ENCODE measurements around the gene FXYD4.
A peak's percentile ranks its signal among the peaks of the same experiment; 100 is the strongest.
"Not testable (repeated sequence)": the region's sequence is repeated elsewhere in the genome, so short reads cannot be mapped to it uniquely, and the experiment has no call there.

FXYD4 gene

GRCh38 chr10:43371418-43371817, at the start of gene FXYD4:
Gene FXYD4, plus strand, starts transcription at chr10:43371636. Its CDS starts 2,111 bp downstream, at chr10:43373747.
- no peak for DNase-seq

GRCh38 chr10:43322331-43322730, 49.1 kb upstream of the FXYD4 start:
- peak in 4 of 14 donors; percentile 39 to 55 (median 48) for DNase-seq

GRCh38 chr10:43322769-43323168, 48.7 kb upstream of the FXYD4 start:
- peak; percentile 6 to 93 (median 84) for DNase-seq

GRCh38 chr10:43323245-43323644, 48.2 kb upstream of the FXYD4 start:
- DNase-seq = no peak

- no peak for DNase-seq
These were observed 46.6 kb upstream of the FXYD4 start for GRCh38 chr10:43324876-43325275.

GRCh38 chr10:43327171-43327570, 44.3 kb upstream of the FXYD4 start:
- DNase-seq = no peak

DNA sequence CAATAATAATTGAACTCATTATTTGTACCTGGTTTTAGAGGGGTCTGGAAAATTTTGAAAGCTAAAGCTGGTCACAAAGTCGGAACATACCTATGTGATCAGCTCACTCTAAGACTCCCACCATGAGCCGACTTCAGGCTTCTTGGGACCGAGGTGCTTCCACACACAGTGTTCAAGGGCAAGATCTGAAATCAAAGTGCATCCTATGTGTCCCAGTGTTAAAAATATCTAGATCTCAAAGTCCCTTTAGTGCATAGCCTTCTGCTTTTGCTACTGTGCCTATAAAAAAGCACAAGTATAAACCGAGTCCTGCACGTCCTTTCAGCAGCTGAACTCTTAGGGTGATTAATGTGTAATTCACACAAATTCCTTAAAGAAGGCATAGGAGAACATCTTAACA, 43.5 kb upstream of the FXYD4 start:
- DNase-seq = no peak

DNA sequence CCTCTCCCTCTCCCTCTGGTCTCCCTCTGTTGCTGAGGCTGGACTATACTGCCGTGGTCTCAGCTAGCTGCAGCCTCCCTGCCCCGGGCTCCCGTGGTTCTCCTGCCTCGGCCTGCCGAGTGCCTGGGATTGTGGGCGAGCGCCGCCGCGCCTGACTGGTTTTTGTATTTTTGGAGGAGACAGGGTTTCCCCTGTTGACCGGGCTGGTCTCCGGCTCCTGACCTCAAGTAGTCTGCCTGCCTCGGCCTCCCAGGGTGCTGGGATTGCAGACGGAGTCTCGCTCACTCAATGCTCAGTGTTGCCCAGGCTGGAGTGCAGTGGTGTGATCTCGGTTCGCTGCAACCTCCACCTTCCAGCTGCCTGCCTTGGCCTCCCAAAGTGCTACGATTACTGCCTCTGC, 42.6 kb upstream of the FXYD4 start:
- not testable (repeated sequence) for DNase-seq

GRCh38 chr10:43329246-43329885, 42.1 kb upstream of the FXYD4 start:
- not testable (repeated sequence) for DNase-seq

- DNase-seq = not testable (repeated sequence)
These were observed 41.2 kb upstream of the FXYD4 start for GRCh38 chr10:43330049-43330823.

- not testable (repeated sequence) for DNase-seq
These were observed 40.7 kb upstream of the FXYD4 start for GRCh38 chr10:43330824-43331127.

DNA sequence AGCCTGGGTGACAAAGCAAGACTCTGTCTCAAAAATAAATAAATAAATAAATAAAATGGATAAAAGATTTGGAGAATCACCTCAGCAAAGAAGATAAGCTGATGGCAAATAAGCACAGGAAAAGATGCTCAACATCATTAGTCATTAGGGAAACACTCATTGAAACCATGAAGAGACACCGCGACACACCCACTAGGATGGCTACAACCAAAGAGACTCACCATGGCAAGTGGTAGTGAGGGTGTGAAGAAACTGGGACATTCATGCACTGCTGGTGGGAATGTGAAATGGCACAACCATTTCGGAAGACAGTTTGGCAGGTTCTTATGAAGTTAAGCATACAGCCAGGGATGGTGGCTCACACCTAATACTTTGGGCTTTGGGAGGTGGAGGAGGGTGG, 37.8 kb upstream of the FXYD4 start:
- DNase-seq = no peak

DNA sequence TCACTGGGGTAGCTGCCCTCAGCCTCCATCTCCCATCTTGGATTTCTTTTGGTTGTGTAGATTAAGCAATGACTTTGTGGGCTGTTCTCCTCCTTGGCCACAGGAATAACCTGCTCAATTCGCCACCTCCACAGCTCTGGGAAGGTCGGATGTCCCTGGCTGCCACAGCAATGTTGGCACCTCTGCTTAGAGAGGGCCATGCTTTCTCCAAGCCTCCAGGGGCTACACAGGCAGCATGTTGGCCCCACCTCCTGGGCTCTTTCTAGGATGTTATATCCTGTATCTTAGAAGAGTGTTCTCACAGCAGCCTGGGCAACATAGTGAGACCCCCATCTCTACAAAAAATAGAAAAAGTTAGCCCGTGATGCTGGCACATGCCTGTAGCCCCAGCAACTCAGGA, 35.4 kb upstream of the FXYD4 start:
- DNase-seq = no peak

GRCh38 chr10:43336641-43337318, 34.7 kb upstream of the FXYD4 start:
- no peak for DNase-seq

- not testable (repeated sequence) for DNase-seq
These were observed 33.9 kb upstream of the FXYD4 start for GRCh38 chr10:43337536-43337935.

- no peak for DNase-seq
These were observed 33.3 kb upstream of the FXYD4 start for GRCh38 chr10:43338117-43338516.

DNA sequence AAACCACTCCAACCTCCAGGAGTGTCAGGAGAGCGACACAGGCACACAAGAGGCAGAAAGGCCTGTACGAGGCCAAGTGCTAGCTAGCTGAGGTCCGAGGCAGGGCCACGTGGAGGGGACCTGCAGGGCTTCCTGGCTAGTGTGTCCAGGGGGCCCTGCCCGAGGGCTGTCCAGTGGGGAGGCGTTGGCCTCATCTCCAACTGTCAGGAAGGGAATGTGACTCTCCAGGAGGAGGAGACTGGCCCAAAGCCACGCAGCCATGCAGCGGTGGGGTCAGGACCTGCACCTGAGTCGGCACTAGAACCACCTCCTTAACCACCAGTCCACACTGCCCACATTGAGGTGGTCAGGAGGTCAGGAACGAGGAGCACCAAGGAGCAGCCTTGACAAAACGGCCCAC, 32.3 kb upstream of the FXYD4 start:
- no peak for DNase-seq

GRCh38 chr10:43340101-43340500, 31.3 kb upstream of the FXYD4 start:
- no peak for DNase-seq

DNA sequence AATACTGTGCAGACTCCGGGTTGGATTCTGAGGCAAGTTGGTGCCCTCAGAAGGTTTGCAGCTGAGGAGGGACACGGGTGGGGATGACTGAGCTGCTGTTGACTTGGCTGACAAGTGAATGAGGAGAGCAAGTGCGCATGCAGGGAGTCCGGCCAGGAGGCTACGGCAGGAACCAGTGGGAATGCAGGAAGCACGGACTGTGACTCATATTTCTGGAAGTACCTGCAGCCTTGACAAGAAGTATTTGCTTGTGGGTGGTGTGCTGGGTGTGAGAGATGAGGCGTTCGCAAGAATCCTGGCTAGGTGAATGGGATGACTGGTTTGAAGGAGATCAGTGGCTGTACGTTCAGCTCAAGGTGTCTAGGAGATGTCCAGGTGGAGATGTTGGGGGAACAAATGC, 30.8 kb upstream of the FXYD4 start:
- no peak for DNase-seq

DNA sequence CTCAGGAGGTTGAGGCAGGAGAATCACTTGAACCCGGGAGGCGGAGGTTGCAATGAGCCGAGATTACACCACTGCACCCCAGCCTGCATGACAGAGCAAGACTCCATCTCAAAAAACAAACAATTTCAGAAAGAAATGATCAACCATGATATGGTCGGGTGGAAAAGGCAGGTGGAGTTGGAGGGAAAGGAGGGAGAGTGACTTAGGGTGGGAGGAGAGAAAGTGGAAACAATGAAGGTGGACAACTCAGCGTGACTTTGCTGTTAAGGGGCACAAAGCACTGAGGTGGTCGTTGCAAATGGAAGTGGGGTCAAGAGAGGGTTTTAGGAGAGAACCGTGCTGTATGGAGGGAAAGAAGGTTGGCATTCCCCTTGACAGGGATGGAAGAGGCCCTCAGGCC, 30.0 kb upstream of the FXYD4 start:
- no peak for DNase-seq

- no peak for DNase-seq
These were observed 28.9 kb upstream of the FXYD4 start for GRCh38 chr10:43342279-43343125.

DNA sequence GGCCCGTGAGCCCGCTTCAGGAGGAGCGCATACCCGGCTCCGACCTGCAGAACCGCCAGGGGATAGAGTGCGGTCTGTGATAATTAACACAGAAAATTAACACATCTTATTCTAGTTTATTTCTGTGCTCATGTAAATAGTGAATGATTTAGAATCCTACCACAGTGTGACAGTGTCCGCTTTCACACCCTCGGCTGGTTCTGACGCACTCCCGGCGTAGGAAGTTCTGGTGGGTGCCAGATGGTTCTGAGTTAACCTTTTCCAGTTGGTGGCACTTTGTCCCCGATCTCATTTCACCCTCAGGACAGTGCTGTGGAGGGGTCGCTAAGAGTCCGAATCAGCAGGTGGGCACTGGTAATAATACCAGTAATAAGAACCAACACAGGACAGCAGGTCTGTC, 28.3 kb upstream of the FXYD4 start:
- no peak for DNase-seq

DNA sequence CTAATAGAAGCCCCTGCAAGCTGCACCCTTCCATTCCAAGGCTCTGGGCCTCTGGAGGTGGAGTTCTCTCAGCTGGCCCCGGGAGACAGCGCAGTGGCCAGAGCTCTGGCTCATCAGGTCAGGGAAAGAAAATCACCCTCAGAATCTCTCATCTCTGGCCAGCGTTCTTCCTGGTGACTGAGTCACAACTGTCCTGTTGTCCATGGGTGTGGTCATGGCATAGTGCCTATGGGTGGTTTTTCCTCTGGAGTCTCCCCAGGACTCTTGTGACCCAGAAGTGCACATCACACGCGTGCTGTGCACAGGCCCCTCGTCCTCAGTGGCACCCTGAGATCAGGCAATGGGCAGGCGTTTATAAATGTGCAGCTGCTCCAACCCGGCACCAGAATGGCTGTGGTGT, 27.4 kb upstream of the FXYD4 start:
- DNase-seq = no peak
